GM18507 (cell line): Measurements from ENCODE around the gene LPP.
A peak's percentile ranks its signal among the peaks of the same experiment; 100 is the strongest.

Source experiments
- DNase-seq: peaks from one replicate; pipeline ENCODE4 v3.0.0; 2011; ENCODE audit warnings: low read depth; ENCODE audit not compliant: insufficient read length; ENCODE audit errors: extremely low spot score
- FAIRE-seq: peaks from 2 replicates; lab custom pipeline; 2011; peaks lifted over from hg19 to GRCh38; lab: Jason Lieb, UNC

Gene LPP

DNA sequence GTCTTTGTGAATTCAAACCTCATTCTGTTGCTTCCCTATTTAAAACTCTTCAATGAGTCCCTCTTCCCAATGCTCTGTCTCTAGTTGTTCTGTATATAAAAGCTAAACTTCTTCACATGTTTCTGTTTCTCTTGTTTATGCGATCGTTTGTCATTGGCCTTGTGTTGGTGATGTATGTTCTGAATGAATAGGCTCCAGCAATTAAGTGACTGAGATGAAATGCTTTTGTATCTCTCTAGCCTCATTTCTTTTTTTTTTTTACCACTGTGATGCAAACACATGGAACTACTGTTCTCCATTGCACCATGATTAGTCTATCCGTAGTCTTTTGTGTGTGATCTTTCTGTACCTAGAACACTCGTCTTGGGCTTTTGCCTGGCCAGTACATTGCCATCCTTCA, 637.4 kb downstream of the LPP start:
- no peak for DNase-seq
- FAIRE-seq, result no peak

DNA sequence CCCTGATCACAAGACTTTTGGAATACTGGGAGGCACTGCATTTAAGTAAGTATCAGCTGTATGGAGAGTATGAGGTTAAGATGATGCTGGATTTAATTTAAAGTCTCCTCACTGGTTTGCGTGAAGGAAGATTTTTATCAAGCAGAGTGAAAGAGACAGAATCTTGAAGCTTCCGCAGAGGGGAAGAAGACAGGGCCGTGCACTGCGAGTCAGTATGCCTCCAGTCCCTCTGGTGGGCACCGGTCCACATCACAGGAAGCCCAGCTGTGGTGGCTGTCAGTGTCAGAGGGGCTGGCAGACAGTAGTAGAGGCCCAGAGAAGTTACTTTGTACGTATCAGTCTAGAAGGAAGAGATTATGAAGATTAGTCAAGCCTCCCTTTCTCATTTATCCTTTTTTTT, 638.8 kb downstream of the LPP start:
- DNase-seq, result no peak

DNA sequence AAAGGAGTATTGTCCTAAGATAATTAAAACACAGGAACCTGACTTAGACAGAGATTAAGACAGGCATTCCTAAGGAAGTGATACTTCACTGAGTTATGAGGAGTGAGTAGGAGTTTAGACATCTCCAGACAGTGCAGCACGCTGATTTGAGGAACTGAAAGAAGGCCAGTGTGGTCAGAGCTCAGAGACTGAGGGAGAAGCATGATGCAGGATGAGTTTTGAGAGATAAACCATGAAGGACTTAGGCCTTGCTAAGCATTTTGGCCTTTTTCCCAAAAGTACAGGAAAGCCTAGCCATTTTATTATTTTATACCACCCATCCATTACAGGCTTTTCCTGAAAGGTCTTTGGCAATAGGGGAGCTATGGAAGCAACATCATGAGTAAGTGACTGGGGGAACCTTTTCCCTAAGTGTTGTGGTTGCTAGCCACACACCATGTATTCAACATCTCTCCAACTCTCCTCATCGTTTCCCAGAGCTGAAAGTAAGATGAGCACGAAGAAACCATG, 642.2 kb downstream of the LPP start:
- peak; percentile 1 for DNase-seq
- no peak for FAIRE-seq

More for the DNA sequence above, 638.8 kb downstream of the LPP start:
- no peak for FAIRE-seq

DNA sequence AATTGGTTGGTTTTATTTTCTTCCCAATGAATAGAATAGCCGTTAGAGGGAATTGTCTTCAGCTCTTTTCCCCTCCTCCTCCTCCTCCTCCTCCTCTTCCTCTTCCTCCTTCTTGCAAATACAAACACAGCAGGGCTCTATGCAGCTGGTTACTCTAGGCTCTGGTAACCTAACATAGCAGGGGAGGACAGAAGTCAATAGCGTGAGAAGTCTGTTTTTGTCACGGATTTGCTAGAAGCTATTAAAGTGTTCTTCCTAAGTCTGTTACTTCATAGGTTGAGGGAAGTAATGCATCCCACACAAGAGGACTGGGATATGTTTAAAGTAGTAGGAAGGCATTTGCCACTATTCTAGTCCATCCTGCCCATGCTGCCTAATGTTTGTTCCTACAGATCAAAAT, 643.1 kb downstream of the LPP start:
- FAIRE-seq, result no peak
- DNase-seq, result no peak

DNA sequence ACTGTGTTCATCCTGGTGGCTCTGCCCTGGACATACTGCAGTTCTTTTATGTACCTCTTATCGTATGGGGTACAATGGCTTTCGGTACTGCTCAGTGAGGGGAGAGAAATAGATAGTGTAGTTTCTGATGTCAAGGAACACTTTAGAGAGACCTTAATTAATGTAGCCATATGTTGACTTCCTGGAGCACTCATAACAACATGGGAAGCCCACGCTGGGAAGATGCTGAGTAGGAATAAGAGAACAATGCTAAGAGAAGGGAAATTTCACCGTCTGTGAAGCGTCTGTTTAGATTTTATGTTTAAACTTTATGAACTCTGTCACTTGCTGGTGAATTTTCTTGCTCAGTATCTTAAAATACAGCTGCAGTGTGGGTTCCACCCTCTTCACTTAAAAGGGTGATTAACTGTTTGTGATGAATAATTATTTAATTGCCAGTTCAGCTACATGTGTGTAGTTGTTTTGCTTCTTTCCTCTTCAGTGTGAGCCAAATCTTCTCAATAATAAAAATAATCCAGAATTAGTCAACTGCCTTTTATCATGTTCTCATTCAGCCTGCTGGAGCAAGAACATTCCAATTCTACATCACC, 644.7 kb downstream of the LPP start:
- DNase-seq (no peak), FAIRE-seq (no peak)

DNA sequence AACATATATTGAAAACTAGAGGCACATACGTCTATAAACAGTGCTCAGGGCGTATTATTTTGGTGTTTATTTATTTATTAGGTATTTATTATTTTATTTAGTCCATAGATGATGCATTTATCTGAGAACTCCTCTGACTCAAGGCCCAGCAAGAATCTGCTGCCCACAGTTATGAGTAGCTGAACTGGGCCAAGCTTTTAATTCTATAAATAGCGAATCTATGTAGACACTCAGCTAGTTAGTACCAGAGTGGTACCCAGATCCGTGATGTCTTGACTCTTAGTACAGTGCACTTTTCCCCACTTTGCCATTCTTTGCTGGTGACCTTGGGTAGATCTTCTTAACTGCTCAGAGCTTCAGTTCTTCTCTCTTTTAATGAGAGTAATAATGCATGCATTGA, 647.4 kb downstream of the LPP start:
- FAIRE-seq (no peak), DNase-seq (no peak)

DNA sequence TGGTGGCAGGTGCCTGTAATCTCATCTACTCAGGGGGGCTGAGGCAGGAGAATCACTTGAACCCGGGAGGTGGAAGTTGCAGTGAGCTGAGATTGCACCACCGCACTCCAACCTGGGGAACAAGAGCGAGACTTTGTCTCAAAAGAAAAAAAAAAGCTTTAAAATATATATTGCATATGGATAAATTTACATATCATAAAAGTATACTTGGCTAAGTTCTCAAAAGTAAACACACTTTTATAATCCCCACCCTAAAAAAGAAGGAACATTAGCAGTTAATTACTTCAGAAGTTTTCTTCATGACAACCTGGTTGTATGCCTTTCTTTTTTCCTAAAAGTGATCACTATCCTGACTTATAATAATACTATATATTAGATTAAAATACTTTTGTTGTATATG, 648.7 kb downstream of the LPP start:
- FAIRE-seq, result no peak
- DNase-seq, result no peak

DNA sequence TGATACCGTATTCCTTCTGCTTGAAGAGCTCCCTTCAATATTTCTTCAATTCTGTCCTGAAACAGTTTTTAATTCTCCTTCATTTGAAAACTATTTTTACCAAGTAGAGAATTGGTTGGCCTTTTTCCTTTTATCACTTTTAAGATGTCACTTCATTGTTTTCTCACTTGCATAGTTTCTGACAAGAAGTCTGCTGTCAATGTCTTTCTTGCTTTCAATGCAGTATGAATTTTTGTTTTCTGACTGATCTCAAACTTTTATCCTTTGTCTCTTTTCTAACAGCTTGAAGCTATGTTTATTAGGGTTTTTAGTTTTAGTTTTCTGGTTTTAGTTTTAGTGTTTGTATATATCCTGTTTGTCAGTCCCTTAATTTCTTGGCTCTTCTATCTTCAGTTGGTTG, 653.0 kb downstream of the LPP start:
- FAIRE-seq, result no peak
- DNase-seq, result no peak

GRCh38 chr3:188812198-188812597, 658.2 kb downstream of the LPP start:
- DNase-seq, result no peak
- FAIRE-seq, result no peak

DNA sequence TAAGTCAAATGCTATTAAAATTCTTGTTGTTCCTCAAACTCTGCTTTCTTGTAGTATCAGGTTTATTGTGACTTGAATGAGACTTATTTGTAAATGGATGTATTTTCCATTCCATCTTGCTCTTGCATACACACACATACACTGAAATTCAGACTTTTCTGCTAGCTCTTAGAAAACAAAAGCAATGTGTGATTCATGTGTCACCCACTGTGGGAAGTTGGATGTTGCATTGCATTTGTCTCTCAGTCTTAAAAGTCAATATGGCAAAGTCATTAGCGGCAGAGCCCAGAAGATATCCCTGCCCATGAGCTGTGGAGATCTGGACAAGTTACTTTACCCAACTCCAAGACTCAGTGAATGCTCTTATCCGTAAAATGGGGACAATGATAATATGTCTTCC, 660.6 kb downstream of the LPP start:
- FAIRE-seq (no peak), DNase-seq (no peak)

DNA sequence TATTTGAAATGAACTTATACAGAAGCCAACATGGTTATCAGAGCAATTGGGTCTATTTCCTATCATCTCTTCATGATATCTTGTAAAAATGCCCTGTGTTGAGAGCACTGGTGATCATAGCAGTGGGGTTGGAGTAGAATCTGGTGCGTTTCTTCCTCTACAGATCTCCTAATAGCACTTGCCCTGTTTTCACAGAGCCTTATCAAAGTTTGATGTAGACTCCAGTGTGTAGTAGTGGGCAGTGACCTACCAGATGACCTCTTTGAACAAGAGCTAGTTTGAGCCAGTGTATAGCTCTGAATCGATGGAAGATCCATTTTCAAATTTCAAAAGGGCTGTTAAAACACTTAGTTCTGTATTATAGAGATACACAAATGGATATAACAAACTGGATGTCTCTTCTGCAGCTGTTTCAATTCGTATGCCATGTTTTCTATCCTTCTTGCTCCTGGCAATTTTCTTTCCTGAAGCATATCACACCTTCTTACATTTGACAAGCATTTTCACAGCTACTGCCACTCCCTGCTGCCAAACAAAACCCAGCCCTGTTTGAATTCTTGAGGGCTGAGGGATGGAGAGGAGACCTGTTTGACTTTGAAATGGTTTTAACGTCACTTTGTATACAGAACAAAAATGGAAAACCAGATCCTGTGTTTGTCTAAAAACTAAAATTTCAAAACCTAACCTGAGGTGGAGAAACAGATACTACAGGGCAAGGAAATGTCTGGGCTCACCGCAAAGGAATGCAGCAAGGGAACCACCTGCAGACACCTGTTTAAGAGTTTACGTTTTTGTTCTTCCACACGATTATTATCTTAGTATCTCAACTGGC, 663.4 kb downstream of the LPP start:
- DNase-seq (no peak), FAIRE-seq (no peak)

DNA sequence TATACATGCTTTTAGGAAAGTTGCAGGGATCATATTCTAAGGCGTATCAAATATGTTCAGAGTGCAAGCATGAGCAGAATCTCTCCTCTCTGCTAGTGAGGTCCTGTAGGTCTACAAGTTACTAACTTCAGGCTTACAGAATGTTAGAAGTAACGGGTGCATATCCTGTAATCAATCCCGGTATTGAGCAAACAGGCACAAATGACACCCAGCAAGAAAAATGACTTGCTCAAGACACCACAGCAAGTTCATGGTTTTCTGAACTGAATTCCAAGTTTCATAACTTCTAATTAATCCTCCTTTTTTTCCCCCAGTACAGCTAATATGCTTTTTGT, 663.9 kb downstream of the LPP start:
- DNase-seq (no peak), FAIRE-seq (no peak)

DNA sequence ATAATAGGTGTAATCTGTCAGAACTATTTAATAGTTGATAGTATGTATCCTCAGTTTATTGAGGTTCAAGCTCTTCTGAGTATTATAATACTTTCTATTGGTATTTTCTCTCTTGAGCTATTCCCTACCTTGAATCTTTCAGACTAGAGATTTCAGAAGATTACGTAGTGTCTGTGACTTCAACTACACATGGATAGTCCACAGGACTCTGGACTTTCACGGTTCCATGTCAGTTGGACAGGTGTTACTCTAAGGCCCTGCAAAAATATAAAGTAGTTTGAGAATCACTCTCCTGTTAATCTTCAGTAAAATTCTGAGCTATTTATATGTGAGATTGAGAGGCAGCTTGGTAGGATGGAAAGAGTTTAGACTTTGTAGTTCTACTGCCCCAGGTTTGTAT, 664.3 kb downstream of the LPP start:
- no peak for DNase-seq
- FAIRE-seq, result no peak

- FAIRE-seq (no peak), DNase-seq (no peak)
Observed at GRCh38 chr3:188819939-188820338, 666.0 kb downstream of the LPP start.

- FAIRE-seq, result no peak
Observed at GRCh38 chr3:188822004-188822403, 668.0 kb downstream of the LPP start.

GRCh38 chr3:188822411-188822810, 668.5 kb downstream of the LPP start:
- DNase-seq (no peak), FAIRE-seq (no peak)

More at GRCh38 chr3:188822004-188822403, 668.0 kb downstream of the LPP start:
- no peak for DNase-seq

DNA sequence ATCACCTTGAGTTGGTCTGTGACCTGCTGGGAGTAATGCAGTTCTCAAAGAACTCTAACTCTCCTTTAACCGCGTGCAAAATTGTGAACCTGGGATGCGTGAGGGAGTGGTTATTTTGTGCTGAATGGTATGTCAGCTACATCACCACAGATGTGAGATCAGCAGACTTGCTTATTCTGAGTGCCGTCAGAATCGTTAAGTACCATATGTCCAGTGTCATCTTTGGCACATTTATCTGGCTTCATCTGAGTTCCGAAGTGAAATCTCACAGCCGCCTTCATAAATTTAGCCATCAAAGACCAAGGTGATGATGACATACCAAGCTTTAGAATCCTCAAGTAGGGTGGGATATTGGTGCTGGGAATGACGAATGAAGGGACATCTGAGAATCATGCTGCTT, 670.6 kb downstream of the LPP start:
- DNase-seq (no peak), FAIRE-seq (no peak)

GRCh38 chr3:188825901-188826300, 671.9 kb downstream of the LPP start:
- no peak for FAIRE-seq
- DNase-seq, result no peak

DNA sequence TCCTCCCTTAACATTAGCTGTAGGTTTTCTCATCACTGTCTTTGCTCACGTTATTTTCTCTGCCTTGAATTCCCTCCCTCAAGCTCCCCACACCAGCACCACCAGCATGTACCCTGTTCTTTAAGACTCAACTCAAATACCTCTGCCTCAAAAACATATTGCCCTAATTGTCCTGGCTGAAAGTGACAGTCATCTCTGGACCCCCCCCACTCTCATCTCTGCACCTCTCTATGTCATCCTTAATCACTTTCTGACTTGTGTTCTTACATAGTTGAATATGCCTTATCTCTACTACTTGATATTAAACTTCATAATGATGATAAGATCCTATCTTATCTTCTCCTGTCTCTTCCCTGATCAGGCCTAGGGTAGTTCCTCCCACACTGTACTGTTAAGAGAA, 672.6 kb downstream of the LPP start:
- FAIRE-seq (no peak), DNase-seq (no peak)

DNA sequence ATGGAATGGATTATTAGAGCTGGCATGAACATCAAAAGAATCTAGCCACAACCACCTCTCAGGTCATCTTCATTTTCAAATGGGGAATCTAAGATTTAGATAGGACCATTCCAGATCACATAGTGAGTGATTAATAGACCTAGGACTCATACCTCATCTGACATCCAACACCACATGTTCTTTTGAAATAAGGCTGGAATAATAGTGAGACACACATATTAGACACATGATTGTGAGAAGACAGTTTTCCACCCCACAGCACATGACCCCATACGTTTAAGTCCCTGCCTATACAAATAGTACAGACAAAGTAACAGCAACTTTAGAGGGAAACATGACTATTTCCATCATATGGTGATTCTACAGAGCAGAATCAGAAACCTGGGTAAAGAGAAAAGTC, 673.1 kb downstream of the LPP start:
- FAIRE-seq, result no peak

DNA sequence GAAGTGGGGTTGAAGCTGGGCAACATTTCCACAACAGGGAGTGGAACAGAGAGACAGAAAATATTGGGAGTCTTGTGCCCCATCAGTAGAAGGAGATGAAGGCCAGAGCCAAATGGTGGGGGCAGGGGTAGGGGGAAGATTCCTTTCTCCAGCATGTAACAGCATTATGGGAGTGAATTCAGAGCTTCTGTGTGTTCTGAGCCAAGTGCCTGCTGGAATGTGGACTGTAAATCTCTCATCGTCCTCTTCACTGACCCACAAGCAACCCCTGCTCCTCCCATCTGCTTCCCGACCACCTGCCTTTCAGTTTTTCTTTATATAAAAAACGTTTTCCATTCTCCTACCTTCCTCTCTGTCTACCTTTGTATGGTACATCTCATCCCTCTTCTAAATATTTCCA, 673.6 kb downstream of the LPP start:
- DNase-seq, result no peak
- FAIRE-seq, result no peak

More for the DNA sequence above, 673.1 kb downstream of the LPP start:
- DNase-seq, result no peak
